Activated CD4-positive, alpha-beta T cell treated with anti-CD3 and anti-CD28 coated beads for 36 hours (primary cell): Measurements from ENCODE around the gene EMC7. TPM values are rescaled to one million over a fixed set of nuclear protein-coding genes. Genes with fewer than 3 reads are reported as not detected.
A peak's percentile ranks its signal among the peaks of the same experiment; 100 is the strongest.
"Not testable (repeated sequence)": the region's sequence is repeated elsewhere in the genome, so short reads cannot be mapped to it uniquely, and the experiment has no call there.

Experiments
- ATAC-seq: fragments of 200-7000 bp; cut with Tn5 transposase; one replicate; pipeline ENCODE4 v1.10.0; 2021; ENCODE audit warnings: mild to moderate bottlenecking, moderate library complexity
- CTCF ChIA-PET: fragments of 350-600 bp; sonication (Branson Sonifier 250); formaldehyde crosslinking; loops from one replicate; lab custom pipeline; 2021; ENCODE audit warnings: antibody characterized with exemption; lab: Charles Lee
- POLR2A ChIA-PET: fragments of 350-600 bp; sonication (Branson Sonifier 250); formaldehyde crosslinking; loops from one replicate; lab custom pipeline; 2021; ENCODE audit warnings: antibody characterized with exemption, inconsistent platforms; lab: Charles Lee
- DNase-seq: peaks from one replicate; pipeline ENCODE4 v3.0.0-alpha.2; 2020
- H3K27ac Mint-ChIP-seq: one replicate; pipeline ENCODE4 v1.8.0; 2021; ENCODE audit warnings: mixed read lengths
- H3K27me3 Mint-ChIP-seq: one replicate; pipeline ENCODE4 v1.8.0; 2021; ENCODE audit warnings: mixed read lengths
- H3K36me3 Mint-ChIP-seq: one replicate; pipeline ENCODE4 v1.8.0; 2021; ENCODE audit warnings: low read depth, mixed read lengths
- H3K4me1 Mint-ChIP-seq: one replicate; pipeline ENCODE4 v1.8.0; 2021; ENCODE audit warnings: mixed read lengths
- H3K4me3 Mint-ChIP-seq: one replicate; pipeline ENCODE4 v1.8.0; 2021; ENCODE audit warnings: mild to moderate bottlenecking, moderate library complexity, mixed read lengths
- H3K9me3 Mint-ChIP-seq: one replicate; pipeline ENCODE4 v1.8.0; 2021; ENCODE audit warnings: low read depth, mixed read lengths
- intact Hi-C, 2 experiments: fragments of 100-400 bp; cut with DNase I in 1 of 2; cut with micrococcal nuclease in 1 of 2; formaldehyde crosslinking; loops; one replicate each; pipeline versions ENCODE4 v1.14.2 to v1.15.1; 2022 to 2024; cut with DNase I, micrococcal nuclease
- total RNA-seq, 2 experiments: library from RNA; stranded (reverse); gene quantifications; one replicate each; pipeline ENCODE4 v1.2.3, GENCODE V29; 2021

Gene EMC7
- total RNA-seq = 10 to 100 TPM; 46.7 to 48.5 TPM

DNA sequence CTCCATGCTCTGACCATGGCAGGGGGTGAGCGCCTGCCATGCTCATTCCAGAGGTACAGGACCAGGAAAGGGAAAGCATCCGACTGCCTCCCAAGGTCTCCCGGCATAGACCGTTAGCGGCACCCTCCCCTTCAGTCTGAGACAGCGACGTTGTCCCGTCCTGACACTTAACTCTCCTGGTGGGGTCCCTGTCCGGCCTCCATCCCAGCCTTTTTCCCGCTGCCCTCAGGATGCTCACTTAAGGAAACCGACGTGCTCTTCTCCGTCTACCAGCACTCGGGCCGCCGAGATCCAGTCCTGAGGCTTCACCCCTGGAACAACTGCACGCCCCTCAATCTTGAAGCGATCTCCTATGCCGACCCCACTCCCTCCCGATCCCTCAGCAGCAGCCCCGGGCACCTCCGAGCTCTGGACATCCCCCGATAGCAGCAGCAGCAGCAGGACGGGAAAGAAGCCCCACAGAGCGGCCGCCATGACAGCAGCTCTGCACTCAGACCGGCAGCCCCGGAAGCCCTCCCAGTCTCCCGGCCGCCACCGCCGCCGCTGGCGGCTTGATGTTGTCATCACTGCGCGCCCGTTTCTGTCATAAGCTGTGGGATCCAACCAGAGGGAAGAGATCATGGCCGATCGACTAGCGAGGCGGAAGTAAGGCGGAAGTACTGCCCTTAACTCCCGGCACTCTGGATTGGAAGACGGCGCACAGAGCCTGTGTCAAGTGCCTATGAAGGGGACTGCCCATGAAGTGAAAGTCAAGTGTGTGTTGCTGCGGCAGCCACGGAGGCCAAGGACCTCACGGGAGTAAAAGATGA lies at the start of gene EMC7, which contains the start of gene PGBD4:
Gene EMC7, minus strand, starts transcription at position 497 of the 809 bp plus-strand sequence. Its CDS starts 23 bp downstream, at position 474.
Gene PGBD4, plus strand, starts transcription at position 718 of the 809 bp plus-strand sequence. CDS start 449 bp downstream, outside the sequence.
- peaks cover 32% of the 10 kb centered on the region for H3K36me3 Mint-ChIP-seq
- peak; percentile 99 for ATAC-seq

DNA sequence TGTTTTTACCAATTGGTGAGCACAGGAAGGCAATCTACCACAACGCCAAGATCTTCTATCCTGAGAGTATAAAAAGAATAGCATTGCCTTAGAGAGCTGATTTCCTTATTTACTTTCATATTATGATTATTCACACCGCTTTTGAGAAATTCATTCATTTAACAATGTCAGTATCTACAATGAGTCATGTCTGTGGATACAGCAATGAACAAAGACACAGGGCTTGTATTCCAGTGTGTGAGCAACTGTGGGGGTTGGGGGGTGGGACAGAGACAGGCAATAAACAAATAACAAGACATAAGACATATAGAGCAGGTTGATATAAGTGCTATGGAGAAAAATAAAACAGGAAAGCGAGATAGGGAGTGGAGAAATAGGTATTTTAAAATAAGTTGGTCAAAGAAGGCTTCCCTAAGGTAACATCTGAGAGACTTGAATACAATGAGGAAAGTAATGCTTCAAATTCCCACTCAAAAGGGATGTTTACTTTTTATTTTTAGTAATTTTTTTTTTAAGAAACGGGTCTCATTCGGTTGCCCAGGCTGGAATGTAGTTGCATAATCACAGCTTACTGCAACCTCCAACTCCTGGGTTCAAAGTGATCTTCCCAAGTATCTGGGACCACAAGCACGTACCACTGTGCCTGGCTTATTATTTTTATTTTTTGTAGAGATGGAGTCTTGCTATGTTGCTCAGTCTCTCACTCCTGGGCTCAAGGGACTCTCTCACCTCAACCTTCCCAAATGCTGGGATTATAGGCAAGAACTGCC lies 45.9 kb upstream of the EMC7 start:
- intact Hi-C loops = no loop called here
- DNase-seq (no peak), ATAC-seq (no peak)
- ChIA-PET CTCF (no interaction called here), POLR2A (no interaction called here)
- Mint-ChIP-seq H3K27me3 (no peaks in the 10 kb centered on the region), H3K27ac (no peak overlapping the region), H3K36me3 (peaks cover 26% of the 10 kb centered on the region), H3K9me3 (no peaks in the 10 kb centered on the region), H3K4me1 (no peaks in the 10 kb centered on the region), H3K4me3 (no peak overlapping the region)

More for the DNA sequence above, at the start of gene EMC7, which contains the start of gene PGBD4:
- ChIA-PET CTCF (interaction anchor here (0.7 to 2.2 kb wide), 5 partner anchors 8 to 115 kb away, joined by 3 to 9 read pairs (median 5); partner anchors contain the start of gene KATNBL1), POLR2A (interaction anchor here (0.6 to 1.4 kb wide), 3 partner anchors 236 to 482 kb away, joined by 3 to 5 read pairs (median 4); partner anchors contain the start of genes GOLGA8B and SLC12A6)
- Mint-ChIP-seq H3K9me3 (peaks cover 13% of the 10 kb centered on the region), H3K4me3 (peak within 1 kb of the TSS; percentile 100), H3K27me3 (no peaks in the 10 kb centered on the region), H3K27ac (peak within 1 kb of the TSS; percentile 99), H3K4me1 (peaks cover 40% of the 10 kb centered on the region)
- intact Hi-C loops = loop anchor here (1.0 to 5.0 kb wide), 14 partner anchors 62 to 886 kb away; partner anchors contain the start of genes EMC4 (in 2 of the 2), KATNBL1 (in 2 of the 2), NOP10 (in 2 of the 2) and NUTM1 (in 2 of the 2)
- DNase-seq = peak; percentile 99

DNA sequence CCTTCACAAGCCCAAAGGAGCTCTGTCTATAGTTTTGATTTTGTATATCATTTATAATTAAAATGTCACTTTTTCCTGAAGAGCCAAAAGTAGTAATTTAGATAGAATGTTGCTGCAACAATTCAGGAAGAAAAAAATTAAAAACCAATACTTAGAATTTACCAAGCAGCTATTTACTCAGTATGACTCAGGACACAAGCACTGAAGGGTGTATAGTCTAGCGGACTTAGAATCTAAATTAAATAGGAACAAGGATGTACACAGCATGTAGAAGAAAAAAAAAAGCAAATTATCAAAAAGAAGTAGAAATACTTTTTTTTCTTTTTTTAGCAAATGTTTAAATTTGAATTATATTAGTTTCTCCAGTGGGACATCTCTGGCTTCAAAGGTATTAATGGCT lies 31.8 kb upstream of the EMC7 start:
- POLR2A ChIA-PET = no interaction called here
- CTCF ChIA-PET = interaction anchor here (1.7 kb wide), 1 partner anchor 23 kb away, joined by 5 read pairs; no protein-coding TSS in a partner anchor
- Mint-ChIP-seq H3K4me3 (no peak overlapping the region), H3K9me3 (no peaks in the 10 kb centered on the region), H3K27me3 (no peaks in the 10 kb centered on the region), H3K27ac (no peak overlapping the region), H3K36me3 (peaks cover 3% of the 10 kb centered on the region), H3K4me1 (no peaks in the 10 kb centered on the region)
- DNase-seq = no peak
- intact Hi-C loops = no loop called here
- ATAC-seq = no peak

GRCh38 chr15:34132881-34133280 lies 31.2 kb upstream of the EMC7 start:
- no peak for ATAC-seq
- no peaks in the 10 kb centered on the region for H3K9me3 Mint-ChIP-seq
- H3K4me3 Mint-ChIP-seq = no peak overlapping the region
- CTCF ChIA-PET = interaction anchor here (1.7 kb wide), 1 partner anchor 23 kb away, joined by 5 read pairs; no protein-coding TSS in a partner anchor
- H3K27me3 Mint-ChIP-seq = no peaks in the 10 kb centered on the region
- no peak overlapping the region for H3K27ac Mint-ChIP-seq
- no peaks in the 10 kb centered on the region for H3K36me3 Mint-ChIP-seq
- H3K4me1 Mint-ChIP-seq = no peaks in the 10 kb centered on the region
- POLR2A ChIA-PET = no interaction called here
- intact Hi-C loops = no loop called here
- DNase-seq = no peak

DNA sequence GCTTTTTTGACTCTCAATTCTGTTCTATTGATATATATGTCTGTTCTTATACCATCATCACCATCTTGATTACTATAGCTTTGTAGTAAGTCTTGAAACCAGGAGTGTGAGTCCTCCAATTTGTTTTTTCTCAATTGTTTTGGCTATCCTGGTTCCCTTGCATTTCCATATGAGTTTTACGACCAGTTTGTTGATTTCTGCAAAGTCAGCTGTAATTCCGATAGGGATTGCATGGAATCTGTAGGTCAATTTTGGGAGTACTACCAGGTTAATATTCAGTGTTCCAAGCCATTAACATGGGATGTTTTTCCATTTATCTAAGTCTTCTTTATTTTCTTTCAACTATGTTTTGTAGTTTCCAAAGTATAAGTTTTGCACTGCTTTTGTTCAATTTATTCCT lies 27.2 kb upstream of the EMC7 start:
- Mint-ChIP-seq H3K27ac (no peak overlapping the region), H3K27me3 (no peaks in the 10 kb centered on the region), H3K4me1 (no peaks in the 10 kb centered on the region), H3K4me3 (no peak overlapping the region), H3K9me3 (no peaks in the 10 kb centered on the region), H3K36me3 (no peaks in the 10 kb centered on the region)
- ATAC-seq (no peak), DNase-seq (no peak)
- intact Hi-C loops = no loop called here
- ChIA-PET CTCF (no interaction called here), POLR2A (no interaction called here)

GRCh38 chr15:34126522-34126921 lies 24.9 kb upstream of the EMC7 start:
- Mint-ChIP-seq H3K27ac (no peak overlapping the region), H3K4me1 (no peaks in the 10 kb centered on the region), H3K9me3 (no peaks in the 10 kb centered on the region), H3K4me3 (no peak overlapping the region), H3K27me3 (no peaks in the 10 kb centered on the region), H3K36me3 (no peaks in the 10 kb centered on the region)
- ATAC-seq (no peak), DNase-seq (no peak)
- intact Hi-C loops = no loop called here
- POLR2A ChIA-PET = no interaction called here
- CTCF ChIA-PET = no interaction called here

- Mint-ChIP-seq H3K9me3 (no peaks in the 10 kb centered on the region), H3K4me1 (no peaks in the 10 kb centered on the region), H3K4me3 (no peak overlapping the region), H3K36me3 (no peaks in the 10 kb centered on the region), H3K27me3 (no peaks in the 10 kb centered on the region), H3K27ac (no peak overlapping the region)
- ChIA-PET POLR2A (no interaction called here), CTCF (interaction anchor here (1.0 kb wide), 1 partner anchor 24 kb away, joined by 5 read pairs; the partner anchor contains the start of genes EMC7 and PGBD4)
- intact Hi-C loops = no loop called here
- ATAC-seq (no peak), DNase-seq (no peak)
Observed at GRCh38 chr15:34125945-34126344, 24.3 kb upstream of the EMC7 start.

GRCh38 chr15:34124651-34125050 lies 23.0 kb upstream of the EMC7 start:
- intact Hi-C loops = no loop called here

GRCh38 chr15:34122771-34123183 lies 21.1 kb upstream of the EMC7 start:
- no peaks in the 10 kb centered on the region for H3K36me3 Mint-ChIP-seq
- ChIA-PET POLR2A (no interaction called here), CTCF (interaction anchor here (3.5 kb wide), 1 partner anchor 12 kb away, joined by 17 read pairs; no protein-coding TSS in a partner anchor)
- H3K27me3 Mint-ChIP-seq = peaks cover 5% of the 10 kb centered on the region
- ATAC-seq (no peak), DNase-seq (no peak)
- intact Hi-C loops = no loop called here
- no peaks in the 10 kb centered on the region for H3K4me1 Mint-ChIP-seq
- H3K9me3 Mint-ChIP-seq = no peaks in the 10 kb centered on the region
- H3K4me3 Mint-ChIP-seq = no peak overlapping the region
- no peak overlapping the region for H3K27ac Mint-ChIP-seq

More at GRCh38 chr15:34124651-34125050, 23.0 kb upstream of the EMC7 start:
- Mint-ChIP-seq H3K27me3 (peaks cover 3% of the 10 kb centered on the region), H3K4me1 (no peaks in the 10 kb centered on the region), H3K36me3 (no peaks in the 10 kb centered on the region), H3K9me3 (no peaks in the 10 kb centered on the region), H3K4me3 (no peak overlapping the region), H3K27ac (no peak overlapping the region)
- ChIA-PET POLR2A (no interaction called here), CTCF (interaction anchor here (0.7 kb wide), 1 partner anchor 91 kb away, joined by 3 read pairs; no protein-coding TSS in a partner anchor)
- DNase-seq (no peak), ATAC-seq (no peak)

DNA sequence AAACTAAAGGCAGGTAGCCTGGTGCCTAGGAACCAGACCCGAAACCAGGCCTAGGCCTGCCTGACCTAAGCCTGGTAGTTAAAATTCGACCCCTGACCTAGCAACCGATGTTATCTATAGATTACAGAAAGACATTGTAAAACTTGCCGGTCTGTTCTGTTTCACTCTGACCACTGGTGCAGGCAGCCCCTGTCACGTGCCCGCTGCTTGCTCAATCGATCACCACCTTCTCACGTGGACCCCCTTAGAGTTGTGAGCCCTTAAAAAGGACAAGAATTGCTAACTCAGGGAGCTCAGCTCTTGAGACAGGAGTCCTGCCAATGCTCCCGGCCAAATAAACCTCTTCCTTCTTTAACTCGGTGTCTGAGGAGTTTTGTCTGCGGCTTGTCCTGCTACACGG lies 20.1 kb upstream of the EMC7 start:
- H3K36me3 Mint-ChIP-seq, H3K4me1 Mint-ChIP-seq, POLR2A ChIA-PET, H3K27ac Mint-ChIP-seq, H3K4me3 Mint-ChIP-seq, ATAC-seq, H3K9me3 Mint-ChIP-seq, DNase-seq, H3K27me3 Mint-ChIP-seq, intact Hi-C loops: not testable (repeated sequence)
- CTCF ChIA-PET = interaction anchor here (3.5 kb wide), 1 partner anchor 11 kb away, joined by 17 read pairs; no protein-coding TSS in a partner anchor

DNA sequence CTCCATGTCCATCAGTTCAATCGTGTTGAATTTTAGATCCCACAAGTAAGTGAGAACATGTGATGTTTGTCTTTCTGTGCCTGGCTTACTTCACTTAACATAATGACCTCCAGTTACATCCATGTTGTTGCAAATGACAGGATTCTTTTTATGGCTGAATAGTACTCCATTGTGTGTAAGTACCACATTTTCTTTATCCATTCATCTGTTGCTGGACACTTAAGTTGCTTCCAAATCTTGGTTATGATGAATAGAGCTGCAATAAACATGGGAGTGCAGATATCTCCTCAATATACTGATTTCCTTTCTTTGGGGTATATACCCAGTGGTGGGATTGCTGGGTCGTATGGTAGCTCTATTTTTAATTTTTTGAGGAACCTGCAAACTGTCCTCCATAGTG lies 18.8 kb upstream of the EMC7 start:
- H3K9me3 Mint-ChIP-seq, H3K36me3 Mint-ChIP-seq, H3K27ac Mint-ChIP-seq, POLR2A ChIA-PET, ATAC-seq, H3K4me3 Mint-ChIP-seq, DNase-seq, H3K4me1 Mint-ChIP-seq, intact Hi-C loops: not testable (repeated sequence)
- peaks cover 10% of the 10 kb centered on the region for H3K27me3 Mint-ChIP-seq
- CTCF ChIA-PET = interaction anchor here (1.2 to 3.5 kb wide), 3 partner anchors 9 to 89 kb away, joined by 3 to 17 read pairs (median 5); partner anchors contain the start of gene KATNBL1
